H1 (cell line): ENCODE data around the gene HOXA6. TPM values are rescaled to one million over a fixed set of nuclear protein-coding genes. Genes with fewer than 3 reads are reported as not detected.

Experiments used
- CTCF ChIA-PET: fragments of 300-600 bp; sonication (Branson Sonifier 250); formaldehyde crosslinking; loops from one replicate; lab custom pipeline; 2021; ENCODE audit not compliant: partially characterized antibody; lab: Charles Lee
- POLR2A ChIA-PET: fragments of 300-600 bp; sonication (Branson Sonifier 250); formaldehyde crosslinking; loops from one replicate; lab custom pipeline; 2021; ENCODE audit warnings: inconsistent platforms; ENCODE audit not compliant: partially characterized antibody; lab: Charles Lee
- DNase-seq, 2 experiments: peaks; one replicate each; pipeline versions ENCODE4 v3.0.0 to v3.0.0-alpha.2; 2010 to 2022; ENCODE audit warnings: low spot score in 2 of 2, low read depth in 1 of 2, mixed read lengths in 1 of 2
- FAIRE-seq: peaks from 2 replicates; lab custom pipeline; 2011; peaks lifted over from hg19 to GRCh38; lab: Jason Lieb, UNC
- H2AFZ ChIP-seq: 2 replicates; pipeline ENCODE4 v1.8.1; 2012; ENCODE audit warnings: low read length, inconsistent platforms
- H2AK5ac ChIP-seq: 2 replicates; pipeline ENCODE4 v1.6.1; 2013; ENCODE audit warnings: low read depth, low read length
- H2BK120ac ChIP-seq: replicated peaks from 2 replicates; pipeline ENCODE3; 2013; ENCODE audit warnings: low read depth, low read length, inconsistent platforms
- H2BK12ac ChIP-seq: 2 replicates; pipeline ENCODE4 v1.6.1; 2013; ENCODE audit warnings: low read depth, low read length
- H2BK15ac ChIP-seq: 2 replicates; pipeline ENCODE4 v1.6.1; 2013; ENCODE audit warnings: low read length
- H2BK20ac ChIP-seq: 2 replicates; pipeline ENCODE4 v1.6.1; 2013; ENCODE audit warnings: low read length
- H2BK5ac ChIP-seq: 2 replicates; pipeline ENCODE4 v1.6.1; 2013; ENCODE audit warnings: low read depth, low read length
- H3K14ac ChIP-seq: 2 replicates; pipeline ENCODE4 v1.6.1; 2013; ENCODE audit warnings: inconsistent platforms; ENCODE audit not compliant: insufficient read length
- H3K18ac ChIP-seq: 2 replicates; pipeline ENCODE4 v1.6.1; 2013; ENCODE audit warnings: low read length; ENCODE audit errors: extremely low read depth
- H3K23ac ChIP-seq: 2 replicates; pipeline ENCODE4 v1.6.1; 2013; ENCODE audit warnings: inconsistent platforms; ENCODE audit not compliant: insufficient read length
- H3K23me2 ChIP-seq: 2 replicates; pipeline ENCODE4 v1.6.1; 2013; ENCODE audit warnings: low read depth, low read length
- H3K27ac ChIP-seq: 2 replicates; pipeline ENCODE4 v1.6.1; 2011; ENCODE audit warnings: low read depth, low read length, inconsistent platforms
- H3K27me3 ChIP-seq, 4 experiments: replicated peaks in 1 of 4; 1 replicate in 1 of 4; 2 replicates in 3 of 4; pipeline versions ENCODE4 v1.6.1 to v1.8.1; 2011 to 2013; ENCODE audit warnings: low read length in 3 of 4, mild to moderate bottlenecking in 3 of 4, inconsistent platforms in 2 of 4, mixed read lengths in 2 of 4, moderate library complexity in 1 of 4; ENCODE audit not compliant: control insufficient read depth in 3 of 4, insufficient read depth in 3 of 4; ENCODE audit errors: extremely low read depth in 1 of 4
- H3K36me3 ChIP-seq, 4 experiments: 2 replicates each; pipeline versions ENCODE4 v1.6.1 to v1.8.1; 2011 to 2013; ENCODE audit warnings: mild to moderate bottlenecking in 4 of 4, low read length in 3 of 4, moderate library complexity in 2 of 4, control low read depth in 1 of 4, inconsistent platforms in 1 of 4; ENCODE audit not compliant: insufficient read depth in 4 of 4, control insufficient read depth in 2 of 4
- H3K4ac ChIP-seq: replicated peaks from 2 replicates; pipeline ENCODE3; 2013; ENCODE audit warnings: low read length, low read depth, mixed read lengths, inconsistent platforms; ENCODE audit not compliant: insufficient read length
- H3K4me1 ChIP-seq, 4 experiments: replicated peaks in 1 of 4; 1 replicate in 1 of 4; 2 replicates in 3 of 4; pipeline versions ENCODE4 v1.6.1 to v1.8.1; 2011 to 2013; ENCODE audit warnings: low read length in 3 of 4, inconsistent platforms in 2 of 4, mixed read lengths in 1 of 4; ENCODE audit not compliant: insufficient read depth in 4 of 4, control insufficient read depth in 3 of 4
- H3K4me2 ChIP-seq, 2 experiments: 2 replicates each; pipeline versions ENCODE4 v1.6.1 to v1.8.1; 2011 to 2013; ENCODE audit warnings: low read depth in 2 of 2, low read length in 2 of 2, control low read depth in 1 of 2, inconsistent platforms in 1 of 2, mild to moderate bottlenecking in 1 of 2; ENCODE audit not compliant: insufficient read depth in 1 of 2
- H3K4me3 ChIP-seq, 4 experiments: fragments of 200-600, 300-600 bp in 1 of 4; sonication (generic), shearing (Covaris generic), sonication (Bioruptor Twin) in 1 of 4; 2 replicates each; pipeline versions ENCODE4 v1.5.1 to v1.8.1; 2011 to 2016; ENCODE audit warnings: low read length in 4 of 4, low read depth in 3 of 4, control low read depth in 2 of 4, inconsistent platforms in 2 of 4, mild to moderate bottlenecking in 2 of 4, mixed read lengths in 1 of 4, moderate library complexity in 1 of 4; ENCODE audit not compliant: insufficient read depth in 2 of 4; ENCODE audit errors: extremely low read depth in 1 of 4
- H3K56ac ChIP-seq: replicated peaks from 2 replicates; pipeline ENCODE3; 2013; ENCODE audit warnings: low read depth, mild to moderate bottlenecking, mixed read lengths, low read length, inconsistent platforms; ENCODE audit not compliant: insufficient read length
- H3K79me1 ChIP-seq: 2 replicates; pipeline ENCODE4 v1.6.1; 2013; ENCODE audit warnings: low read depth, low read length, control low read depth
- H3K79me2 ChIP-seq, 2 experiments: 2 replicates each; pipeline versions ENCODE4 v1.6.1 to v1.8.1; 2012 to 2013; ENCODE audit warnings: low read length in 2 of 2, mild to moderate bottlenecking in 2 of 2, inconsistent platforms in 1 of 2; ENCODE audit not compliant: insufficient read depth in 2 of 2, control insufficient read depth in 1 of 2
- H3K9ac ChIP-seq, 4 experiments: replicated peaks in 1 of 4; 1 replicate in 1 of 4; 2 replicates in 3 of 4; pipeline versions ENCODE4 v1.6.1 to v1.8.1; 2011 to 2013; ENCODE audit warnings: low read depth in 3 of 4, low read length in 3 of 4, control low read depth in 2 of 4, mild to moderate bottlenecking in 2 of 4, moderate library complexity in 2 of 4, inconsistent platforms in 1 of 4; ENCODE audit errors: extremely low read depth in 1 of 4
- H3K9me3 ChIP-seq, 2 experiments: 2 replicates each; pipeline versions ENCODE4 v1.6.1 to v1.8.1; 2012 to 2013; ENCODE audit warnings: mild to moderate bottlenecking in 2 of 2, moderate library complexity in 2 of 2, control low read depth in 1 of 2, inconsistent platforms in 1 of 2, low read depth in 1 of 2, low read length in 1 of 2, mixed read lengths in 1 of 2; ENCODE audit not compliant: insufficient read depth in 2 of 2
- H4K20me1 ChIP-seq, 2 experiments: replicated peaks in 1 of 2; 2 replicates each; pipeline versions ENCODE3 to v1.8.1; 2011 to 2013; ENCODE audit warnings: inconsistent platforms in 2 of 2, low read length in 2 of 2, mild to moderate bottlenecking in 1 of 2; ENCODE audit not compliant: insufficient read depth in 2 of 2, control insufficient read depth in 1 of 2
- H4K5ac ChIP-seq: 2 replicates; pipeline ENCODE4 v1.6.1; 2013; ENCODE audit warnings: low read length, low read depth, mixed read lengths, inconsistent platforms; ENCODE audit not compliant: insufficient read length
- H4K8ac ChIP-seq: 2 replicates; pipeline ENCODE4 v1.8.0; 2013; ENCODE audit warnings: mild to moderate bottlenecking, moderate library complexity, low read length, inconsistent platforms; ENCODE audit not compliant: insufficient read depth; ENCODE audit errors: extremely low read depth
- H4K91ac ChIP-seq: replicated peaks from 2 replicates; pipeline ENCODE3; 2013; ENCODE audit warnings: low read length, mixed read lengths, inconsistent platforms; ENCODE audit not compliant: insufficient read length
- EZH2 ChIP-seq: fragments of 200-600 bp; sonication (generic); IDR thresholded peaks from 2 replicates; pipeline ENCODE4 v1.7.1; 2012; ENCODE audit warnings: low read depth, mild to moderate bottlenecking, moderate library complexity, low read length, inconsistent platforms; ENCODE audit not compliant: severe bottlenecking
- MAFK ChIP-seq: IDR thresholded peaks from 2 replicates; pipeline ENCODE4 v1.6.1; 2012; ENCODE audit warnings: low read depth, mild to moderate bottlenecking, improper control_type of control experiment, low read length
- NANOG ChIP-seq: IDR thresholded peaks from 2 replicates; pipeline ENCODE4 v1.6.1; 2011; ENCODE audit warnings: low read length, low read depth, mild to moderate bottlenecking, inconsistent platforms; ENCODE audit not compliant: insufficient read depth, poor library complexity, severe bottlenecking
- RNF2 ChIP-seq: fragments of 200-900, 300-1000 bp; sonication (generic); IDR thresholded peaks from 2 replicates; pipeline ENCODE4 v1.7.1; 2016; ENCODE audit warnings: borderline replicate concordance, low read depth, mild to moderate bottlenecking, antibody characterized with exemption, low read length; ENCODE audit not compliant: poor library complexity, severe bottlenecking; ENCODE audit errors: missing control alignments
- SUZ12 ChIP-seq: fragments of 200-600 bp; sonication (generic); IDR thresholded peaks from 2 replicates; pipeline ENCODE4 v1.6.1; 2012; ENCODE audit warnings: mild to moderate bottlenecking, inconsistent platforms, low read length, moderate library complexity, mixed read lengths
- WGBS, 2 experiments: shearing (Covaris generic) in 1 of 2; methylation state at CpG; one replicate each; pipeline versions ENCODE4 v1.1.6 to v1.1.7; 2013 to 2015; ENCODE audit warnings: low lambda C conversion rate in 2 of 2, mixed read lengths in 2 of 2, inconsistent platforms in 1 of 2, low coverage in 1 of 2, missing lambda C conversion rate in 1 of 2; ENCODE audit not compliant: insufficient replicate concordance in 2 of 2, insufficient coverage in 1 of 2, insufficient read length in 1 of 2; ENCODE audit errors: extremely low coverage in 1 of 2, missing lambda C conversion rate in 1 of 2; 5-methylcytosine and 5-hydroxymethylcytosine counted together
- polyA plus RNA-seq, 7 experiments: library from polyadenylated mRNA; depleted of rRNA in 3 of 7; stranded (reverse) in 5 of 7; unstranded in 2 of 7; fragments of >200 nt in 5 of 7; fragments of 200-250 nt in 2 of 7; gene quantifications; 1 replicate in 5 of 7; 2 replicates in 1 of 7; 4 replicates in 1 of 7; pipeline versions ENCODE4 v1.2.1 to v1.2.3, GENCODE V29; 2011 to 2013; ENCODE audit warnings: missing spikeins in 2 of 7, mixed read lengths in 2 of 7
- total RNA-seq: library from RNA; stranded (reverse); fragmentation: NEBNext Ultra II Directional; extraction: Animal tissue kit (Norgen Biotek cat#: 25700); gene quantifications from 2 replicates; pipeline ENCODE4 v1.2.1, GENCODE V29; 2021

HOXA6 gene
- total and polyA plus RNA-seq, 2 of the 8 experiments (the other 6 are each of a cell fraction or from before 2014, with no cell fraction given) = not detected

DNA sequence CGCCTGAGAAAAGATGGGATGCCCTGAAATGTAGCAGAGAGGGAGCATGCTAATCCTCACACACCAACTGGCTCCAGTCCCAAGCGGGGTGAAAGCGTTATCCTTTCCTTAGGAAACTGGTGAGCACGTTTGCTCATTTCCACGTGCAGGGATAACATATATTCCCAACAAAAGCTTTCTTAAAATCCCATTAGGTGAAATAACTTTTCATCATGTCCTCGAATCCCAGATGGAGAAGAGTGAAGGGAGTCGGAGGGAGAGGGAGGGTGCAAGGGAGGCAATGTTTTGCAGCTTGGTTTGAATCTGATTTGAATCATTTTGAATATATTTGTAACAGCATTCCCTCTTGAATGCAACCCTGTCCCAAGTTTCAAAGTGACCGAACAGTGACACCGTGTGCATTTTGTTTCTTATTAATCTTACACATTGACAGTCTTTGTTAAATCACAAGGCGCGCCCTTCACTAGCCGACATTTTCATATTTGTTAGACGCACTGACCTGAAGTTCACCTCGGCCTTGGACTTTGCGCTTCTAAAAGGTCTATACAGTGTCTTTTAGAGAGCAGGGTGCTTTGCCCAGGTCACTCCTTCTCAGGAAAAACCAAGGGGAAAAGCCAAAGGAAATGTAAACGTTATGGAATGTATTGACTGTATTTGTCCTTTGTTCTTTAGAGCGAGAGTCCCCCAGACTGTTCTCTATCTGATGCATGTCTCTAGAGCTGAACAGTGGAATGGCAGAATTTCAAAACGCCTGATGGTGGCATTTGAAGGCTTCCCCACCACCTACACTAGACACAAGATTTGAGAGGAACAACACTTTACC lies 14.0 kb downstream of the HOXA6 start:
- peaks cover 0 to 4% (median 2%) of the 10 kb centered on the region in 4 experiments; a peak in 4 of 7 replicates for H3K4me1 ChIP-seq
- no peak overlapping the region for H3K9ac ChIP-seq
- no peak overlapping the region for H3K27ac ChIP-seq
- no peaks in the 10 kb centered on the region for H3K79me1 ChIP-seq
- WGBS, 2 experiments = 28% methylated on average over 18 of the region's 18 CpGs; no CpG with 5 or more reads in 1 of the 2 experiments
- no peak overlapping the region for H2BK15ac ChIP-seq
- no peak overlapping the region for H4K8ac ChIP-seq
- H2AFZ ChIP-seq = no peak overlapping the region
- no peak overlapping the region for H4K91ac ChIP-seq
- peaks cover 96 to 100% (median 100%) of the 10 kb centered on the region in 4 experiments for H3K27me3 ChIP-seq
- H3K18ac ChIP-seq = no peak overlapping the region
- H3K14ac ChIP-seq = no peak overlapping the region
- no peak overlapping the region for H4K5ac ChIP-seq
- H2BK120ac ChIP-seq = no peak overlapping the region
- no peak overlapping the region for H2BK20ac ChIP-seq
- CTCF ChIA-PET = interaction anchor here (1.5 to 2.7 kb wide), 4 partner anchors 8 to 446 kb away, joined by 4 to 10 read pairs (median 8); partner anchors contain the start of gene HOXA5
- no peak for FAIRE-seq
- H2BK5ac ChIP-seq = no peak overlapping the region
- peaks cover 4% of the 10 kb centered on the region; the same call in 1 of the 2 replicates for H3K23me2 ChIP-seq
- H3K36me3 ChIP-seq = peaks cover 0 to 16% (median 0%) of the 10 kb centered on the region in 4 experiments; a peak in 2 of 8 replicates
- no peak overlapping the region for H2BK12ac ChIP-seq
- H2AK5ac ChIP-seq = no peak overlapping the region
- no peak overlapping the region for H3K23ac ChIP-seq
- TF ChIP-seq NANOG (no peak), MAFK (no peak), RNF2 (peak; percentile 86), EZH2 (peak; percentile 87), SUZ12 (peak; percentile 91)
- TF ChIP-seq, all 59 proteins: peak for 3
- Histone ChIP-seq H3K56ac (no peak overlapping the region), H4K20me1 (peaks cover 14 to 24% of the 10 kb centered on the region in 2 experiments), H3K79me2 (no peaks in the 10 kb centered on the region), H3K4me2 (no peak overlapping the region), H3K4ac (no peak overlapping the region), H3K4me3 (no peak overlapping the region), H3K9me3 (peaks cover 0 to 4% of the 10 kb centered on the region in 2 experiments; a peak in 1 of 4 replicates)
- peak in 1 of 2 experiments; percentile 38 for DNase-seq
- POLR2A ChIA-PET = no interaction called here
